Measurements from ENCODE around the gene R3HDM2.

The R3HDM2 gene

DNA sequence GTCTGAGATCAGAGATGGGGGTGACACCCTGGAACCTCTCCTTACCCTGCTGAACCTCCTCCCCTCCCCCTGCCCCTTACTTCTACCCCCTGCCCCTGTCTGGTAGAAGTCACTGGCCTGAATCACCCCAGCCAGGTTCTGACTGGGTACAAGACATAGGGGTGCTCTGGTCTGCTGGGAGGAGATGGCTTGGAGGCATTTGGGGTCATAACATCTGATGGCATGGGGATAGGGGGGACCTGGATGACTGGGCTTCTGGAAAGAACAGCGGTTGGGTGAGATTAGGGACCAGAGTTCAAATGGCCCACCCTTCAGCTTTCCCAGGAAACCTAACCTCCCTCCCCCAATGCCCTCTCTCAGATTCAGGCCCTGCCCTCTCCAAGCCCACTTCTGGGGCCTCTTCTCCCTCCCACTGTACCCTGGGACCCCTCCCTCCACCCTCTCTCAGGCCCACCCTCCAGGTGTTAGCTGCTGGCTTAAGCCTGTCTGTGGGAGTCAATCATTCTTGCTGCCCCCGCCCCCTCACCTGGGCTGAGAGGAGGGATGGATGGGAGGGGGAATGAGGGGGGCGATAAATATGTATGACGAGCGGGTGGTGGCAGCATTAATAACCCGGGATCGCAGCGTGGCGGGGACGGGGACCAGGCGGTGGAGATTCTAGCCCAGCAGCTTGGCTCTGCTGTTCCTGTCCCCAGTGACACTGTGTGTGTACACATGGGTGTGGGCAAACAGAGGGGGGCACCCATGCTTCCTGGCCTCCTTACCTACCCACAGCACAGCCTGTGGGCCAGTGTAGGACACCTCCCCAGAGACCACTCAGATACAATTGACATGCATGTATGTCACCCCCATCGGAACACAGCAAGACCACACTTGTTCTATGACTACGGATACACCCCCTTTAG lies 208.3 kb downstream of the R3HDM2 start:
- no peak overlapping the region for H3K4me3 ChIP-seq (ENCODE audit: low read depth, low read length)
- no peak for TF ChIP-seq CTCF (IDR thresholded peaks at IDR 0.05; ENCODE audit: low read depth, low read length, missing control alignments)
- no peak for DNase-seq (ENCODE audit: low read depth)

DNA sequence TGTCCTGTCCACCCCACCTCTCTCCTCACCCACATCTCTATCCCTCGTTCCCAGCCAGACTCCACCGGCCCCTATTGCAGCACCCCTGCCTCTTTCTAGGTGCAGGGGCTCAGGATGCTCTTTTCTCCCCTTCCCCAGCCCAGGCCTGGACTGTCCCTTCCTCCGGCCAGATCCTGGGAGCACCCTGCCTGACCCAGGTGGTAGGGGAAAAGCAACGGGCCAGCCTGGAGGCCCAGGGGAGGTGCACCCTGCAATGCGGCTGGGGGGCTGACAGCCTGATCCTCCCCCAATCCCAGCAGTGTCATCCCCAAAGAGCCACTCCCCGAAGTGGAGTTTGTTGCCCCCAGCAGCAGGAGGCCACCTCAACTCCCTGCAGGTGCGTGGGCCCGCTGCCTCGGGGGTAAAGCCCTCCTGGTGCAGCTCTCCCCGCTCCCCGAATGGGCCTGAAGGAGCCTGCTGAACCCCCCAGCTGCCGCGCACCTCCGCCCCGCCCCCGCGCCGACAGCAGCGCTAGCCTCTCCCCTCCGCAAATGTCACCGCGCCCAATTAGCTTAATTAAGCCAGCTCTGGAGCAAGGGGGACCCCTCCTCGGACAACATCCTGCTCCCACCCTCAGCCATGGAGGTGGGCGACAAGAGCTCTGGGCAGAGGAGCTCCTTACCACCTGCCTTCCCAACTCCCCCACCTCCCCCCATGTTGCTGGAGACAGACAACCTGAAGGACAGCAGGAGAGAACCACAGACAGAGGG lies 209.5 kb downstream of the R3HDM2 start:
- no peak overlapping the region for H3K4me3 ChIP-seq (ENCODE audit: low read depth, low read length)
- TF ChIP-seq CTCF (IDR thresholded peaks at IDR 0.05; ENCODE audit: low read depth, low read length, missing control alignments), result no peak
- DNase-seq (ENCODE audit: low read depth), result no peak

DNA sequence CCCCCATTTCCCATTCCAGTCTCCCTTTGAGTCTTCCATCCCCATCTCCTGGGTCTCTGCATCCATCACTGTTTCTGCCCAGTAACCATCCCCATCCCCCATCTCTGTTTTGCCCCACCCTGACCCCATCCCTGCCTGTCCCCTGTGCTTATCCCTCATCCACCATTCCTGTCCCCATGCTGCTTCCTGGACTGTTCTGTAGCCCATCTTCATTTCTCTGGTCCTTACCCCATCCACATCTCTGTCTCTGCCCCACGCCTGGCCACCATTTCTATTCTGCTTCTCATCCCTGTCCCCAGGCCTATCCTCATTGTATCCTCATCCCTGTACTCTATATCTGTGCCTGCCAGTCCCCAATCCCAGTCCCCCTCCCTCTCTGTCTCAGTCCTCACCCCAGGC lies 210.1 kb downstream of the R3HDM2 start:
- H3K4me3 ChIP-seq (ENCODE audit: low read depth, low read length), result no peak overlapping the region
- TF ChIP-seq CTCF (IDR thresholded peaks at IDR 0.05; ENCODE audit: low read depth, low read length, missing control alignments), result no peak
- DNase-seq (ENCODE audit: low read depth), result no peak

DNA sequence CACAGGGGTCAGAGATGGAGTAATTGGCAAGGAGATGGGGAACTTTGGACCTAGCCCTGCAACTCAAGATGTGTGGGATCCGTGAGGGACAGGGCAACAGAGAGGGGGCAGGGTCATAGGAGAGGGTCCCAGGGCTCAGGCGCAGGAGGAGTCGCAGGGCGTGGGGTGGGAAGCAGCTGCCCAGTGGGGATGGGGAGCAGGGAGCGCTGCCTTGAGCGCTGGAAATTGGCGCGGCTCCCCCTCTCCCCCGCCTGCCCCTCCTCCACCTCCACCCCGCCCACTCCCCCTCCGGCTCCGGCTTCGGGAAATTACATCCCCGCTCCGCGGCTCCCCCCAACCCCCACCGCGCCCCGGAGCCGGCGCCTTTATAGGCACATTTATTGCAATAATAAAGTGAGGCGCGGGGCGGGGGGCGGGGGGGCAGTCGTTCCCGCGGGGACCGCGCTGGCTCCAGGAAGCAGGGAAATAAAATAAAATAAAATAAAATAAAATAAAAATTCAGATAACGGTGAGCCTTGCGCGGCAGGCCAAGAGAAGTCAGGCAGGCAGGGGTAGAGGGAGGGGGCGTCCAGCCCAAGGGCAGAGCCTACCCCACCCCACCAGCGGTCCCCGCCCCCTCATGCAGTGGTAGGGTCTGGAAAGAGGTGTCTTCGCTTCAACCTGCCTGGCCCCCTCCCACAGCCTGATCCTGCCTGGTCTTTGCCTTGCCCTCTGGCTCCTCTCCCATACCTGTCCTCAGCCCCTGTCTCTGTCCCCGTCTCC lies 210.7 kb downstream of the R3HDM2 start:
- TF ChIP-seq CTCF (IDR thresholded peaks at IDR 0.05; ENCODE audit: low read depth, low read length, missing control alignments), result no peak
- no peak for DNase-seq (ENCODE audit: low read depth)
- no peak overlapping the region for H3K4me3 ChIP-seq (ENCODE audit: low read depth, low read length)

DNA sequence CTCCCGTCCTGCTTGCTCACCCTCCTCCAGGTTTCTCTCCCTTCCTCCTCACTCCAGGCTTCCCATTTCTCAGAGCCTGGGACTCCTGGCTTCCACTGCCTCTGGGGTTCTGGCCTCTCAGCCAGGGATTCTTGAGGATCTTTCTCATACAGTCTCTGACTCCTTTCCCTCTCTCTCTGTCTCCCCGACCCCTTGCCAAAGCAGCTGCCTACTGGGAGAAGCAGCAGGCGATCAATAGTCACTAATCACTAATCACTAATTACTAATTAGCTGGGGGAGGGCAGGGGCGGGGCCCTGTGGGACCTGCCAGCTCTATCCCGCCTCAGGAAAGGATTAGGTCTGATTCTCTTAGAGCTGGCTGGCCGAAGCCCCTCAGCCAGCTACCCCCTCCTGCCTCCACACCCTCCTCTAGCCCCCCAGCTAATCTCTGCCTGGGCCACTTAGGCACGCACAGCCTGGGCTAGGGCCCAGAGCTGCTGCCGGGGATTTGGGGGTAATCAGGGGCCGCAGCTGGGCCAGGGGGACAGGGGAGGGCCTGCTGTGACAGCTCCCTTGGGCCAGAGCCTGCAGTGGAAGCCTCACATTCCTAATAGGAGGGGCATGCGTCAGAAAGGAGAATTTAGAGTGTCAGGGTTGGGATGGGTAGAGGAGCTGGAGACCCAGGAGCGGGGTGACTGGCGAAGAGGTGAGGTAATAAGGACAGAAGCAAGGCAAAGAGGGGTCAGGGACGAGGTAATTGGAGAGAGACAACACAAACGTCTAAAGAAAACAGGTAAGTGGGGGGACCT lies 211.4 kb downstream of the R3HDM2 start:
- no peak for TF ChIP-seq CTCF (IDR thresholded peaks at IDR 0.05; ENCODE audit: low read depth, low read length, missing control alignments)
- DNase-seq (ENCODE audit: low read depth), result no peak
- no peak overlapping the region for H3K4me3 ChIP-seq (ENCODE audit: low read depth, low read length)
